GM19240 (cell line): ENCODE measurements around the gene TFF1.

ENCODE experiments used
- DNase-seq: peaks from one replicate; pipeline ENCODE4 v3.0.0; 2011; ENCODE audit warnings: low spot score; ENCODE audit not compliant: insufficient read length

Gene TFF1

GRCh38 chr21:42317826-42318746, 48.2 kb downstream of the TFF1 start:
- DNase-seq, result no peak

GRCh38 chr21:42317341-42317741, 49.0 kb downstream of the TFF1 start:
- DNase-seq, result no peak

- DNase-seq, result no peak
These were observed 49.4 kb downstream of the TFF1 start for GRCh38 chr21:42316891-42317290.

- DNase-seq, result no peak
These were observed 50.9 kb downstream of the TFF1 start, which contains the start of gene TFF3 for GRCh38 chr21:42315296-42315891. TFF3 (minus strand) TSS chr21:42315409; CDS start chr21:42315374, 35 bp downstream.

- no peak for DNase-seq
These were observed 51.6 kb downstream of the TFF1 start for GRCh38 chr21:42314616-42315295.

GRCh38 chr21:42313501-42313969, 52.8 kb downstream of the TFF1 start:
- no peak for DNase-seq

- no peak for DNase-seq
These were observed 53.7 kb downstream of the TFF1 start for GRCh38 chr21:42312626-42313104.
